NT2/D1 (cell line): Measurements from ENCODE around the gene FIBIN.
"Not testable (repeated sequence)": the region's sequence is repeated elsewhere in the genome, so short reads cannot be mapped to it uniquely, and the experiment has no call there.

Experiments
- DNase-seq: peaks from one replicate; pipeline ENCODE4 v3.0.0-alpha.2; 2011; ENCODE audit warnings: low read depth, low spot score
- H3K27me3 ChIP-seq: 2 replicates; pipeline ENCODE4 v1.6.0; 2011; ENCODE audit warnings: mild to moderate bottlenecking; ENCODE audit not compliant: insufficient read length, insufficient read depth
- H3K36me3 ChIP-seq: 2 replicates; pipeline ENCODE4 v1.6.1; 2011; ENCODE audit warnings: mild to moderate bottlenecking, low read length, mixed read lengths; ENCODE audit not compliant: insufficient read depth, insufficient read length
- H3K4me1 ChIP-seq: 2 replicates; pipeline ENCODE4 v1.5.1; 2011; ENCODE audit not compliant: insufficient read depth, insufficient read length
- H3K4me3 ChIP-seq: 2 replicates; pipeline ENCODE4 v1.5.1; 2011; ENCODE audit warnings: low read depth; ENCODE audit not compliant: insufficient read length
- H3K9ac ChIP-seq: 2 replicates; pipeline ENCODE4 v1.6.0; 2011; ENCODE audit warnings: low read depth; ENCODE audit not compliant: insufficient read length
- H3K9me3 ChIP-seq: 2 replicates; pipeline ENCODE4 v1.5.1; 2011; ENCODE audit warnings: mild to moderate bottlenecking, low read length; ENCODE audit not compliant: insufficient read depth
- SUZ12 ChIP-seq: IDR thresholded peaks from 2 replicates; pipeline ENCODE4 v1.6.1; 2011; ENCODE audit not compliant: insufficient read length, insufficient read depth; ENCODE audit errors: extremely low read depth
- YY1 ChIP-seq: IDR thresholded peaks from 2 replicates; pipeline ENCODE4 v1.6.1; 2011; ENCODE audit not compliant: insufficient read length, insufficient read depth
- ZNF274 ChIP-seq: IDR thresholded peaks from 2 replicates; pipeline ENCODE4 v1.6.1; 2011; ENCODE audit warnings: mild to moderate bottlenecking, low read depth, low read length

Gene FIBIN

DNA sequence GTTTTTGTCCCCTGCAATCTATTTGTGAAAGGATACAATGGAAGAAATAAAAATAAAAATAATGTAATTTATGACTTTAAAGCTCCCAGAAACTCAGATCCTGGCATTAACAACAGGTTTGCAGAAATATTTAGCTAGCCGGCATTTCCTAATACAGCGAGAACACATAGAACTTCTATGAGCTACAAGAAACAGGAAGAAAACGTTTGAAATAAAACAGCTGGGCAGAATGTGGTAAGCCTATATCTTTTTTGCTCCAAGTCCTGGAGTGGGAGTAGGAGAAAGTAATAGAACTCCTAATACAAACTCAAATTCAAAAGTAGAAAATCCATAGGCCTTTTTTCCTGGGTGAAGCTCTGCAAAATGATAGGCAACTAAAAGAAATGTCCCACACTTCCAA, 29.6 kb upstream of the FIBIN start:
- peak overlapping the region; percentile 56 for H3K4me3 ChIP-seq
- no peak overlapping the region for H3K9ac ChIP-seq
- DNase-seq, result no peak

DNA sequence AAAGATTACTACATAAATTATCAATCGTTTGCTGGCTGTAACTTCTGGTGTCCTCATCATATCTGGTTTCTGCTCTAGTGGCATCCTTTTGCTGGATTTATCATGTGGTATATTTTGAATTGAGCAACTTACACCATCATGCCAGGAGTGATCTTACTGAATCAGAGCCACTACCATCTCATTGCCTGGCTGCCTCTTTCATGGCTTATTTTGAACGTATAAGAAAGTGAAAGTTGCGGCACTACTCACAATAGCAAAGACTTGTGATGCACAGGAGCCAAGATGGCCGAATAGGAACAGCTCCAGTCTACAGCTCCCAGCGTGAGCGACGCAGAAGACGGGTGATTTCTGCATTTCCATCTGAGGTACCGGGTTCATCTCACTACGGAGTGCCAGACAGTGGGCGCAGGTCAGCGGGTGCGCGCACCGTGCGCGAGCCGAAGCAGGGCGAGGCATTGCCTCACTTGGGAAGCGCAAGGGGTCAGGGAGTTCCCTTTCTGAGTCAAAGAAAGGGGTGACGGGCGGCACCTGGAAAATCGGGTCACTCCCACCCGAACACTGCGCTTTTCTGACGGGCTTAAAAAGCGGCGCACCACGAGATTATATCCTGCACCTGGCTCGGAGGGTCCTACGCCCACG, 28.9 kb upstream of the FIBIN start:
- H3K9me3 ChIP-seq, H3K36me3 ChIP-seq, H3K27me3 ChIP-seq, H3K4me1 ChIP-seq, DNase-seq: not testable (repeated sequence)
- Histone ChIP-seq H3K4me3 (peak overlapping the region; percentile 56), H3K9ac (peak overlapping the region; percentile 22)

More for the DNA sequence above, 29.6 kb upstream of the FIBIN start:
- H3K9me3 ChIP-seq, result no peaks in the 10 kb centered on the region
- no peaks in the 10 kb centered on the region for H3K27me3 ChIP-seq
- TF ChIP-seq SUZ12 (no peak), YY1 (no peak), ZNF274 (no peak)
- no peaks in the 10 kb centered on the region for H3K36me3 ChIP-seq
- no peaks in the 10 kb centered on the region for H3K4me1 ChIP-seq

GRCh38 chr11:26971961-26972360, 22.0 kb upstream of the FIBIN start:
- no peaks in the 10 kb centered on the region for H3K4me1 ChIP-seq
- no peaks in the 10 kb centered on the region for H3K27me3 ChIP-seq
- no peaks in the 10 kb centered on the region for H3K9me3 ChIP-seq
- no peaks in the 10 kb centered on the region for H3K36me3 ChIP-seq
- no peak for DNase-seq
- H3K4me3 ChIP-seq, result no peak overlapping the region
- H3K9ac ChIP-seq, result no peak overlapping the region
- no peak for TF ChIP-seq ZNF274
- TF ChIP-seq SUZ12, result no peak
- TF ChIP-seq YY1, result no peak

DNA sequence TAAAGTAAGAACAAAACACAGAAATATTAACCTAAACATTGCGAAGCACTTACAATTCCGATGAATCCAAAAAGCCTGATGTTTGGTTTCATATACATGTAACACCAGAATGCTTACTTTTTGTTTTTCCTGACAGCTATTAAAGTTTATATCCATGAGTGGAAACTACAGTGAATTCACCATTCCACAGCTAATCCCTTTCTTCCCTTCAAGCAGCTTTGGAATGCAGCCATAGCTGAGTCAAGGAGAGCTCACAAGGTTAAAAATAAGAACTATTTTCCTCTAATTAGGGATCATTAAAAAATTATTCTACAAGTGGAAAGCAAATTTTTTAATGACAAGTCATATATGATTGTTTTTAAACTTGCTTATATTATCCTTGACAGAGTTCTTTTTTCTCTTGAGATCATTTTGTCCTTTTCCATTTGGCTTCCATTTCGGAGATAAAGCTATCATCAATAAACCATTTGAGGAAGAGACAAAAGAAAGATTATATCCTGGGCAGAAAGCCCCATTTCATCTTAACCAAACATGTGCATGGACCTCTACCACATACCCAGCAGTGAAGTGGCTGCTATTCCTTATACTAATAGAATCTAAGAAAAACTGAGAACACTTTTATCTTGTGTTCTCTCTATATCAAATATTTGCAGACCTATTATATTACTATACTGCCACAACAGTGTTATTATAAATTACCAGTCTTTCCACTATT, 19.7 kb upstream of the FIBIN start:
- H3K36me3 ChIP-seq, result no peaks in the 10 kb centered on the region
- no peak for DNase-seq
- H3K9me3 ChIP-seq, result no peaks in the 10 kb centered on the region
- no peaks in the 10 kb centered on the region for H3K27me3 ChIP-seq
- H3K4me1 ChIP-seq, result no peaks in the 10 kb centered on the region
- H3K4me3 ChIP-seq, result no peak overlapping the region
- no peak for TF ChIP-seq YY1
- TF ChIP-seq SUZ12, result no peak
- TF ChIP-seq ZNF274, result no peak
- H3K9ac ChIP-seq, result no peak overlapping the region

GRCh38 chr11:26974996-26975395, 18.9 kb upstream of the FIBIN start:
- TF ChIP-seq ZNF274 (no peak), SUZ12 (no peak), YY1 (no peak)
- Histone ChIP-seq H3K4me1 (no peaks in the 10 kb centered on the region), H3K4me3 (no peak overlapping the region), H3K27me3 (no peaks in the 10 kb centered on the region), H3K9me3 (no peaks in the 10 kb centered on the region), H3K36me3 (no peaks in the 10 kb centered on the region), H3K9ac (no peak overlapping the region)
- DNase-seq, result no peak

DNA sequence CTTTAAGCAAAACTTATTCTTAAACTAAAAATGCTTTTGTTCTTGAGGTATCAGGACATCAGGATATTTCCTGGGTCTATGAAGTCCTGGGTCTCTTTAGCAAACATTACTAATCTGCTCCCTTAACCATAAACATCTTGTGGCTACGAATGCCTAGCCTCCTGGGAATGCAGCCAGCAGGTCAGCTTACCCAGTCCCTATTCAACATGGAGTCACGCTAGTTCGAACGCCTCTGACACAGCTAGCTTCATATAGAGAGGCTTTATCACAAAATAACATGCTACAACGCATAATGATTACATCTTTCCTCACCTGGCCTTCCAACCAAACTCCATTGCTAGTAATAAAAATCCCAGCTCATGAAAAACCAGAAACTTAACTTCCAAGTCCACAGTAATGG, 17.5 kb upstream of the FIBIN start:
- Histone ChIP-seq H3K9ac (no peak overlapping the region), H3K36me3 (no peaks in the 10 kb centered on the region), H3K4me3 (no peak overlapping the region), H3K27me3 (no peaks in the 10 kb centered on the region), H3K4me1 (no peaks in the 10 kb centered on the region), H3K9me3 (no peaks in the 10 kb centered on the region)
- no peak for DNase-seq
- no peak for TF ChIP-seq ZNF274
- no peak for TF ChIP-seq SUZ12

DNA sequence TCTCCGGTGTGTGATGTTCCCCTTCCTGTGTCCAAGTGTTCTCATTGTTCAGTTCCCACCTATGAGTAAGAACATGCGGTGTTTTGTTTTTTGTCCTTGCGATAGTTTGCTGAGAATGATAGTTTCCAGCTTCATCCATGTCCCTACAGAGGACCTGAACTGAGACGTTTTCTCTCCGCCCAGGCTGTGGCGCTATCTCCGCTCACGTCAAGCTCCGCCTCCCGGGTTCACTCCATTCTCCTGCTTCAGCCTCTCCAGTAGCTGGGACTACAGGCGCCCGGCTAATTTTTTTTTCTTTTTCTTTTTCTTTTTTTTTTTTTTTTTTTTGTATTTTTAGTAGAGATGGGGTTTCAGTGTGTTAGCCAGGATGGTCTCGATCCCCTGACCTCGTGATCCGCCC, 16.7 kb upstream of the FIBIN start:
- not testable (repeated sequence) for H3K4me3 ChIP-seq, H3K27me3 ChIP-seq, DNase-seq, H3K4me1 ChIP-seq, H3K9me3 ChIP-seq, H3K9ac ChIP-seq, H3K36me3 ChIP-seq

DNA sequence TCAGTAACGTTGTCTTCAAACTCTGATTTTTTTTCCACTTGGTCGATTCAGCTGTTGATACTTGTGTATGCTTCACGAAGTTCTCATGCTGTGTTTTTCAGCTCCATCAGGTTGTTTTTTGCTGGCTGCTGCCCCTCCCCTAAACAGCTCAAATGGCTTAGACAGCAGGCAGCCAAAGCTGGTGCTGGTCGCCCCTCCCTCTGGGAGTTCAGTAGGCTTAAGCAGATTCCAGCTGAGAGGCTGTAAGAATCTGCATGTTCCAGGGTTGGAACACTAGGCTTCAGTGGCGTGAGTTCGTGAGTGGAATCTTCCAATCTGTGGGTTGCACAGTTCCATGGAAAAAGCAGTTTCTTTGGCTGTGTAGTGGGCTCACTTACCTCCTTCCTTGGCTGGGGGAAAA, 10.3 kb upstream of the FIBIN start:
- H3K36me3 ChIP-seq, result no peaks in the 10 kb centered on the region
- H3K9ac ChIP-seq, result no peak overlapping the region
- H3K4me1 ChIP-seq, result peaks cover 3% of the 10 kb centered on the region
- no peak overlapping the region for H3K4me3 ChIP-seq
- TF ChIP-seq ZNF274 (no peak), SUZ12 (no peak), YY1 (no peak)
- DNase-seq, result no peak
- H3K27me3 ChIP-seq, result no peaks in the 10 kb centered on the region
- no peaks in the 10 kb centered on the region for H3K9me3 ChIP-seq
